Upper lobe of left lung (tissue), 6 donors: ENCODE results near the gene LRRC51. TPM values are rescaled to one million over a fixed set of nuclear protein-coding genes. Genes with fewer than 3 reads are reported as not detected.

Source experiments
- ATAC-seq, 2 donors: fragments of 200-7000 bp; cut with Tn5 transposase; one replicate each; pipeline ENCODE4 v1.9.1; 2022; ENCODE audit warnings: mild to moderate bottlenecking in 2 of 2, moderate library complexity in 2 of 2; ENCODE audit not compliant: low FRiP score in 2 of 2
- DNase-seq, 2 donors: peaks; one replicate each; pipeline ENCODE4 v3.0.0-alpha.2; 2019 to 2020
- H3K27ac ChIP-seq, 4 donors: fragments of 200-600 bp; sonication (generic); one replicate each; pipeline ENCODE4 v1.5.1; 2016 to 2019
- H3K27me3 ChIP-seq, 4 donors: fragments of 200-600 bp; sonication (generic); one replicate each; pipeline ENCODE4 v1.5.1; 2017 to 2019
- H3K36me3 ChIP-seq, 4 donors: fragments of 200-600 bp; sonication (generic); one replicate each; pipeline ENCODE4 v1.5.1; 2016 to 2019
- H3K4me1 ChIP-seq, 4 donors: fragments of 200-600 bp; sonication (generic); one replicate each; pipeline ENCODE4 v1.5.1; 2018 to 2019
- H3K4me3 ChIP-seq, 4 donors: fragments of 200-600 bp; sonication (generic); one replicate each; pipeline ENCODE4 v1.5.1; 2017 to 2019; ENCODE audit warnings: mild to moderate bottlenecking in 2 of 4, moderate library complexity in 1 of 4
- H3K9me3 ChIP-seq, 4 donors: fragments of 200-600 bp; sonication (generic); one replicate each; pipeline ENCODE4 v1.5.1; 2018 to 2019
- EP300 ChIP-seq, 4 donors: sonication (generic); formaldehyde crosslinking; IDR thresholded peaks; one replicate each; pipeline ENCODE4 v1.5.1; 2017; ENCODE audit warnings: antibody characterized with exemption in 4 of 4, control low read depth in 2 of 4
- POLR2A ChIP-seq, 4 donors: fragments of 450-650 bp; IDR thresholded peaks; one replicate each; pipeline ENCODE4 v1.5.1; 2016 to 2017; ENCODE audit warnings: antibody characterized with exemption in 4 of 4, mild to moderate bottlenecking in 2 of 4
- POLR2AphosphoS5 ChIP-seq, 2 donors: sonication (generic); formaldehyde crosslinking; IDR thresholded peaks; one replicate each; pipeline ENCODE4 v1.5.1; 2017; ENCODE audit warnings: antibody characterized with exemption in 2 of 2
- WGBS, 2 donors: methylation state at CpG; one replicate each; pipeline ENCODE4 v1.1.5; 2017 to 2018; 5-methylcytosine and 5-hydroxymethylcytosine counted together
- total RNA-seq, 6 donors: library from RNA; depleted of rRNA in 4 of 6; stranded (reverse); fragments of >200 nt in 4 of 6; gene quantifications; one replicate each; pipeline versions ENCODE4 v1.1.0 to v1.2.1, GENCODE V29; 2016 to 2021
- TF ChIP-seq, protein P1 (sequence below), 6 experiments: fragments of 450-650 bp in 4 of 6; fragments of 200-600 bp in 2 of 6; sonication (generic) in 2 of 6; IDR thresholded peaks; one replicate each; pipeline ENCODE4 v1.5.1; 2016 to 2019; ENCODE audit warnings: antibody characterized with exemption in 6 of 6
- donor health status: DM: no; HTN: no; CAD: no; lungs with moderate emphysema.
- donor health status: DM: no; HTN: yes; CAD: no; lungs with severe emphysema.

The LRRC51 gene
- total RNA-seq, 6 donors from 2014 or later: 5.3 to 19.2 (median 10.3) TPM

DNA sequence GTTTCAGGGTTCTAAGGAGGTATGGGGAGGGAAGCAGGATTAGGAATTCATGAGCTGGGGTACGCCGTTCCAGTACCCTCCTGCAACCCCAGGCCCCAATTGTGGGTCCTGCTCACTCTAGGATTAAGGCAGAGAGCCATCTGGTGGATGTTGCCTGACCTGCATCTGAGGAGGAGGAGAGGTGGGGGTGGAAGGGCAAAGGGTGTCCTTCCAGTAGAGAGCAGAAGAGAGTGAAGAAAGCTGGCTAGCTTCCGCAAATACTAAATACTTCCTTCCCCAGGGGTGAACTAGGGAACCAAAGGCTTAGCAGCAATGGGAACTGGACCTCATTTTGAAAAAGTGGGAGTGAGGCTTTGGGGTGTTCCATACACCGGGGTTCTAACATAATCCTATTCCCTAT, 10.6 kb downstream of the LRRC51 start:
- TF ChIP-seq, protein P1, sequence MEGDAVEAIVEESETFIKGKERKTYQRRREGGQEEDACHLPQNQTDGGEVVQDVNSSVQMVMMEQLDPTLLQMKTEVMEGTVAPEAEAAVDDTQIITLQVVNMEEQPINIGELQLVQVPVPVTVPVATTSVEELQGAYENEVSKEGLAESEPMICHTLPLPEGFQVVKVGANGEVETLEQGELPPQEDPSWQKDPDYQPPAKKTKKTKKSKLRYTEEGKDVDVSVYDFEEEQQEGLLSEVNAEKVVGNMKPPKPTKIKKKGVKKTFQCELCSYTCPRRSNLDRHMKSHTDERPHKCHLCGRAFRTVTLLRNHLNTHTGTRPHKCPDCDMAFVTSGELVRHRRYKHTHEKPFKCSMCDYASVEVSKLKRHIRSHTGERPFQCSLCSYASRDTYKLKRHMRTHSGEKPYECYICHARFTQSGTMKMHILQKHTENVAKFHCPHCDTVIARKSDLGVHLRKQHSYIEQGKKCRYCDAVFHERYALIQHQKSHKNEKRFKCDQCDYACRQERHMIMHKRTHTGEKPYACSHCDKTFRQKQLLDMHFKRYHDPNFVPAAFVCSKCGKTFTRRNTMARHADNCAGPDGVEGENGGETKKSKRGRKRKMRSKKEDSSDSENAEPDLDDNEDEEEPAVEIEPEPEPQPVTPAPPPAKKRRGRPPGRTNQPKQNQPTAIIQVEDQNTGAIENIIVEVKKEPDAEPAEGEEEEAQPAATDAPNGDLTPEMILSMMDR (IDR thresholded peaks at IDR 0.05): peak; percentile 84 to 94 (median 88)
- TF ChIP-seq POLR2A (IDR thresholded peaks at IDR 0.05) (no peak), EP300 (IDR thresholded peaks at IDR 0.05) (no peak)
- H3K4me3 ChIP-seq: no peak overlapping the region
- H3K9me3 ChIP-seq: no peaks in the 10 kb centered on the region
- DNase-seq (peak in 1 of 2 donors; percentile 82), ATAC-seq (peak; percentile 91 to 96)
- H3K27me3 ChIP-seq: no peaks in the 10 kb centered on the region
- WGBS, 2 donors: 23 to 33% methylated on average over 4 of the region's 4 CpGs
- H3K36me3 ChIP-seq: peaks cover 6 to 44% (median 20%) of the 10 kb centered on the region in 4 donors
- H3K27ac ChIP-seq: peak overlapping the region; percentile 42 to 66 (median 52)
- H3K4me1 ChIP-seq: peaks cover 10 to 12% (median 11%) of the 10 kb centered on the region in 4 donors

DNA sequence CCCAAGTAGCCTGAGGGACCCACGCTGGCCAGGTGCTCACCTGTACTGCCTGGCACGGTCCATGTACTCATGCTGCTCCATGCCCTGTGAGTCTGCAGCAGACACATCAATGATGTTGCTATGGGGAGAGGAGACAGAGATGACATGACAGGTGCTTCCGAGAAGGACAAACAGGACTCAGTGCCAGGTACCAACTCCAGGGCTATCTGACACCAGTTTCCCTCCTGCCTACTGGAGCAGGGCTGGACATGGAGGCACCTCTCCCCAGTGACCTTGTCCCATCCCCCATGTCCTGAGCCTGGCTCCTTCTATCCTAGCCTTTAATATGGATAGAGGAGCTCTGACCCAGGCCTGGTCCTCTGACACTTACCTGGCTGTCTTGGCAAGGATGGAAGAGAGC, 18.1 kb downstream of the LRRC51 start:
- Histone ChIP-seq H3K36me3 (peaks cover 15 to 59% (median 42%) of the 10 kb centered on the region in 4 donors), H3K27me3 (no peaks in the 10 kb centered on the region), H3K4me3 (no peak overlapping the region), H3K4me1 (peaks cover 31 to 35% (median 32%) of the 10 kb centered on the region in 4 donors), H3K27ac (peak overlapping the region in 1 of 4 donors; percentile 70), H3K9me3 (no peaks in the 10 kb centered on the region)
- no peak for DNase-seq
- 90 to 100% methylated on average over 2 to 3 of the region's 3 CpGs for WGBS, 2 donors
- no peak for ATAC-seq
- TF ChIP-seq EP300 (IDR thresholded peaks at IDR 0.05): no peak
- no peak for TF ChIP-seq POLR2AphosphoS5 (IDR thresholded peaks at IDR 0.05)
- no peak for TF ChIP-seq POLR2A (IDR thresholded peaks at IDR 0.05)
- TF ChIP-seq, protein P1 (IDR thresholded peaks at IDR 0.05): no peak

DNA sequence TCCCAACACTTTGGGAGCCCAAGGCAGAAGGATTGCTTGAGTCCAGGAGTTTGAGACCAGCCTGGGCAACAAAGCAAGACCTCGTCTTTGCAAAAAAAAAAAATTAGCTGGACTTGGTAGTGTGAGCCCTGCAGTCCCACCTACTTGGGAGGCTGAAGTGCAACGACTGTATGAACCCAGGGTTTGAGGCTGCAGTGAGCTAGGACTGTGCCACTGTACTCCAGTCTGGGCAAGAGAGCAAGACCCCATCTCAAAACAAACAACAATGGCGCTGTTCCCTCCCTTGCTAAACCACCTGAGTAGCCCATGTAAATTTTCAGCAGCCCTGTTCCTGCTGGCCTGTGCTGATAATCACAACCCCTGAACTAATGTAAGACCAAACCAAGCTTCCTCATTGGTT, 19.4 kb downstream of the LRRC51 start:
- peak overlapping the region in 3 of 4 donors; percentile 39 to 92 (median 70) for H3K27ac ChIP-seq
- H3K27me3 ChIP-seq: no peaks in the 10 kb centered on the region
- WGBS, 2 donors: 78 to 84% methylated on average over 3 of the region's 3 CpGs
- peaks cover 35 to 40% (median 35%) of the 10 kb centered on the region in 4 donors for H3K4me1 ChIP-seq
- no peak overlapping the region for H3K4me3 ChIP-seq
- no peak for DNase-seq
- H3K36me3 ChIP-seq: peaks cover 15 to 49% (median 35%) of the 10 kb centered on the region in 4 donors
- ATAC-seq: no peak
- H3K9me3 ChIP-seq: no peaks in the 10 kb centered on the region
- TF ChIP-seq, protein P1 (IDR thresholded peaks at IDR 0.05): no peak
- TF ChIP-seq EP300 (IDR thresholded peaks at IDR 0.05) (no peak), POLR2A (IDR thresholded peaks at IDR 0.05) (no peak), POLR2AphosphoS5 (IDR thresholded peaks at IDR 0.05) (no peak)

DNA sequence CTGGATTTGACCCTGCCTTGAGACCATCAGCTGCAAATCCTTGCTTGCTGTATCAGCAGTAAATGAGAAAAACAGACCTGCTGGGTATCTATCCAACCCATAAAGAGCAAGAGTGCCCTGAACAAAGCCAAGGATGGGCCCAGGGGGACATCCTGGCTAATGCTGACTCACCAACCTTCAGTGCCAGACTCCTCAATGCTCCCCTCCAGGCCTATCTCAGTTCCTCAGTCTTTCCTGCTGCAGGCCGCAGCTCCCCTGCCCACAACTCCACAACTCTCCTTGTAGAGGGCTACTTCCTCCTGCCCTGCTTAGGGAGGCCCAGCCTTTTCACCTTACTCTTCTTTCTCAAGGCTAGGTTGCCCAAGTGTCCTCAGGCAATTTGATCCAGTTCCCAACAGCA, 19.8 kb downstream of the LRRC51 start:
- Histone ChIP-seq H3K36me3 (peaks cover 15 to 45% (median 32%) of the 10 kb centered on the region in 4 donors), H3K9me3 (no peaks in the 10 kb centered on the region), H3K27me3 (no peaks in the 10 kb centered on the region), H3K4me3 (no peak overlapping the region), H3K4me1 (peaks cover 35 to 40% (median 35%) of the 10 kb centered on the region in 4 donors), H3K27ac (peak overlapping the region; percentile 10 to 92 (median 54))
- no peak for TF ChIP-seq EP300 (IDR thresholded peaks at IDR 0.05)
- no peak for TF ChIP-seq POLR2AphosphoS5 (IDR thresholded peaks at IDR 0.05)
- TF ChIP-seq, protein P1 (IDR thresholded peaks at IDR 0.05): no peak
- no peak for TF ChIP-seq POLR2A (IDR thresholded peaks at IDR 0.05)
- peak in 1 of 2 donors; percentile 58 for DNase-seq
- no peak for ATAC-seq
- 71 to 86% methylated on average over 1 of the region's 1 CpG for WGBS, 2 donors

DNA sequence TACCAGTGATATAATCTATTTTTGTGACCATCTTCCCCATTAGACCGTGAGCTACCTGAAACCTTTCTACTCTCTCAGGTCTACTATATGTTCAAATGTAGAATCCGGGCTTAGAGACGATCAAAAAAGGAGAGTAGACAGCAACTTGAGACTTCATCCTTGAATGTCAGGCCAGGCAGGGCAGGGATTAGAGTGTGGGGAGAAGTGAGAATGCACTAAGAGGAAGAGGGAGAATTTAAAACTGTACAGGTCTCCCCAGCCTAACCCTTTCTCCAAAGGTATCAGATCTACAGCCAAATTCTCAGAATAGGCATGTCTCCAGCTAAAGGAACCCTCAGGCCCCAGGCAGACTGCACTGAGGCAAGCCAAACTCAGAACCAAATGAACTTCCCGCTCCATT, 21.5 kb downstream of the LRRC51 start:
- Histone ChIP-seq H3K4me1 (peaks cover 35 to 40% (median 35%) of the 10 kb centered on the region in 4 donors), H3K4me3 (peak overlapping the region; percentile 61 to 90 (median 72)), H3K36me3 (peaks cover 6 to 28% (median 21%) of the 10 kb centered on the region in 4 donors), H3K27ac (peak overlapping the region; percentile 87 to 98 (median 94)), H3K9me3 (no peaks in the 10 kb centered on the region), H3K27me3 (no peaks in the 10 kb centered on the region)
- no peak for DNase-seq
- TF ChIP-seq POLR2AphosphoS5 (IDR thresholded peaks at IDR 0.05) (no peak), EP300 (IDR thresholded peaks at IDR 0.05) (no peak), POLR2A (IDR thresholded peaks at IDR 0.05) (no peak)
- TF ChIP-seq, protein P1 (IDR thresholded peaks at IDR 0.05): no peak
- no peak for ATAC-seq
- 41 to 42% methylated on average over 4 of the region's 4 CpGs for WGBS, 2 donors
